COLO829 (cell line): Measurements from ENCODE around the gene ADARB2.

Experiments
- DNase-seq: peaks from one replicate; pipeline ENCODE4 v3.0.0; 2012; ENCODE audit warnings: low spot score

Gene ADARB2

DNA sequence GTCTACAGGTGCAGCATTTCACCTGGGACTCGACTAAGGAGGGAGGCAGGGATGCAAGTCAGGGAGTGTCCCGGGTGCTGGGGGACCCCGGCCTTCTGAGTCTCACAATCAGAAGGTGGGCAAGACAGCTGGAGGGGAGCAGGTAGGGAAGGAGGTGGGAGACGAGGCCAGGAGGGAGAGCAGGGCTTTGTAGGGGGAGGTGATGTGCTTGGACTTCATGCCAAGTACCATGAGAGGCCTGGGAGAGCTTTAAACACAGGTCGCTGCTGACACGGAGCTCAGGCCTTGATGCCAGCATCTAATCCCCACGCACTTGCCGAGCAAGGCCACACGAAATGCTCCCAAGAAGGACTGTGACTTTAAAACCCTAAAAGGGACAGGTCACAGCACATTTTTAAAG lies 244.7 kb downstream of the ADARB2 start:
- no peak for DNase-seq

DNA sequence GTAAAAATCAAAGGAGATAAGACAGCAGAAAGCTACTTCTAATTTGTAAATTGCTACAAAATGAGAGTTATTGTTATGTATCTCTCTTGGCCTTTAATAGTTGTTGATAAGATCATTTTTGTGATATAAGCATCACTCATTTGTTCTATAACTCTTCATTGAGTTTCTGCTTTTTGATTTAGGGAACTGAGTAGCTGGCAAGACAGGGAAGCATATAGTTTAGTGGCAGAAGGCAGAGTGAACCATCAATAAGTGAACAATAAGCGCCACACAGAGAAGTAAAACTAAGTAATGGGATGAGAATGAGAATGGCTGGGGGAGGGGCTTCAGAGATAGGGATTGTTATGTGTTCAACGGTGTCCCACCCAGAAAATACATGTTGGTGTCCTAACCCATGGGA lies 245.4 kb downstream of the ADARB2 start:
- no peak for DNase-seq

DNA sequence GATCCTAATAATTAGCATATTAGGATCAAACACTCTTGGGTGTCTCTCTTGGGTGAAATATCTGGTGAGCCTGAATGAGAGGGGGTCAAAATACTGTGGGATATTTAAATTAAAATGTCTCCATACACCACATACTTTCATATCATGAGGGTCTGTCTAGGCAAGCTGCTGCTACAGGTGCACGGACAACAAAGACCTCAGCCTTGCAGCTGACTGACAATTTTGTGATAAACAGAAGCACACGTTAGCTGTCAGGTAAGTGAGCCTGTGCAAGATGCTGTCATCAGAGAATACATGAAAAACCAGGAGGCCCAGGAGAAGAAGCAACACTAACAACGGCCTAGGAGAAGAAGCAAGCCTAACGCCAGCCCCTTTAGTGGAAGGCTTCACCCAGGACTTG lies 247.5 kb downstream of the ADARB2 start:
- DNase-seq = no peak

DNA sequence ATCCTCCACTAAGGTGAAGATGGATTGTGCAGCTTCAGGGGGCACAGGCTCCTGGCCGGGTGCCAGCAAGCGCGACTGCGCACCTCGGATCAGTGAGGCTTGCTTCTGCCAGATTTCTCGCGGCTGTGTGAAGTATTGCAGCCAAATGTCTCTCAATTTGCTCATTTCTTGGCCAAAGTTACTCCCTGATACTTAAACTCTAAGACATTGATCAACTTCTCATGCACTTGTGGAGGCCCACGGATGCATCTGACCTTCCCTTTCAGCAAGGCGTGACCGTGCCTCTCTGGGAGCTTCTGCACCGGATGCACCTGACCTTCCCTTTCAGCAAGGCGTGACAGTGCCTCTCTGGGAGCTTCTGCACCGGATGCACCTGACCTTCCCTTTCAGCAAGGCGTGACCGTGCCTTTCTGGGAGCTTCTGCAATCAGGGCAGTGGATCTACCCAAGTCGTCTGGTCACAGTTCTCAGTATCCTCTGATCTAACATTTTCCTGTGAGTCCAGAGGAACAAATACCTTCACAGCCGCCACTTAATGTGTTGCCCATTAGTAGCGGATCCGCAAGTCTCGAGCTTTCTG lies 248.3 kb downstream of the ADARB2 start:
- DNase-seq = no peak

DNA sequence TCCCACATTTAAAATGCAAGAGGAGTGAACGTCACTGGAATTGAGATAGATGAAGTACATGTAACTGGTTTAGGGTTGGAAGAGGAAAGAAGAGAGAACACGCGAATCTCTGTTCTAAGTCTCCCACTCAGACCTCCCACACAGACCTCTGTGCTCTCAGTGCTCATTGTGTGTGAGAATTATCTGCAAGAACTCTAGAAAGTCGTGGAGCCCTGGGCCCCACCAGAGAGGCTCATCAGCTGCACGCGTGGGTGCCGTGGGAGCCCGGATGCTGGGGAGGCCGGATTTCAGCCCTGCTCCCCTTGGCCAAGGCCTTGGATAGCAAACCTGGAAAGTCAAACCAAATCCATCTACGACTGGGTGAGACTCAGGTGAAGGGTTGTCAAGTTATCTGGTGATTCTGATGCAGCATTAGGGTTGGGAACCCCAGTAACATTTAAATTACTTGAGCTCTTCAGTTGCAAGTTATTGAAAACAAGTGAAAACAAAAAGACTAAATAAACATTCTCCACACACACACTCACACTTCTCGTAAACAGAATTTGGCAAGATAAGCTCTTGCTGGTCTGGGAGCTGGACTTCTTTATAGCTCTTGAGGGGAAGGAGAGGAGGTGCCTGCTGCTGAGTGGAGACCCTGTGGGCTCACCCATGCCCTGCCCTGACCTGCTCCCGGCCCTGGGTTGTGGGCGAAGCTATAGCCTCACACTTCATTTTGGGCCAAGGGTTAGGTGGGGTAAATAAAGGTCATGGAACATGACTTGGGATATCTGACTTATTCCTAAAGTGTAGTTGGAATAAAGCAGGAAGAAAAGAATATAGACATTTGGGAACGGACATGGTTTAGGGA lies 250.3 kb downstream of the ADARB2 start:
- no peak for DNase-seq

DNA sequence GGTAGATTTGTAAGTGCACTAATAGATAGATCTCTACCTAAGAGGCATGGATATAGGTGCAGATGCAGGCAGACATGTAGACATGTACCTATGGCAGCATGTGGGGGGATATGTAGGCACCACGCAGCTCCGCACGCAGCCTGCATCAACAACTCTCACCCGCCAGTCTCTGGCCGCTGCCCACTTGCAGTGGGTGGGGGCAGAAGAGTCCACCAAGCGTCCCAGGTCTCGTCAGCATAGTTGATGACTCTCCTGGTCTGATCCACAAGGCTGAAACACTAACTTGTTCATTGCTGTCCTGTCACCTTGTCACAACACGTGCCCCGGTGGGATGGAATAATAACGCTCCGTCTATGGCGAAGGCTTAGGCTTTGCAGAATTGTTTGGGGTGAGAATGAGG lies 252.0 kb downstream of the ADARB2 start:
- DNase-seq = no peak

DNA sequence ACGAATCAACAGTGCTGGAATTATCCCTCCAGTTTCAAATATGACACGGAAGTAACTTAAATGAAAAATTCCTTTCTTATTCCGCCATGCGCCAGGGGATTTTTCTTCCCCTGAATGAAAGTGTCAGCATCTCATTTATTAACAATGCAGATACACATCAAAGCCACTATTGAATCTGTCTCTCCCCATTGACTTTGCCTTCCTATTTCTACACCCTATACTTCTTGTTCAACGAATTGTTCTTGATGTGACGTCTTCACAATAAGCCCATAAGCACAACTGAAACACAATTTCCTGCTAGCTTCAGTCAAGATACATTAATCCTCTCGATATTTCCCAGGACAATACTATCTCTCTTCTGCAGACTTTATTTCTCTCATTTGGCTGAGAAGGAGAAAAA lies 253.5 kb downstream of the ADARB2 start:
- no peak for DNase-seq

DNA sequence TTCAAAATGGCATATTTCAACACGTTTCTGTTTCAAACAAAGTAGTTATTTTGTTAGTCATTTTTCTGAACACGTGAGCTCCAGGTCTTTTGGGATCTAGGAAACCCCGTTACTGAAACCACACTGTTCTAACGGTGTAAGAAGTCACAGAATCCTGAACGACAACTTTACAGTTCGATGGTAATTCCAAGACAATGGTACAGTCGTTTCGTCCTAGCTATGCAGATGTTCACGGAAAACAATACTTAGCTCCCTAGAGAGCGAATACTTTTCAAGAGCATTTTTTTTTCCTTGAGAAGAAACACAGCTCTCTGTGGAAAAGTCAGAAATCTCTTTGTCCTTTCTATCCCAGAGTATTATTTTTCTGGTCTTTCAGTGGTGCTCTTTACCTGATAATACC lies 254.1 kb downstream of the ADARB2 start:
- no peak for DNase-seq

DNA sequence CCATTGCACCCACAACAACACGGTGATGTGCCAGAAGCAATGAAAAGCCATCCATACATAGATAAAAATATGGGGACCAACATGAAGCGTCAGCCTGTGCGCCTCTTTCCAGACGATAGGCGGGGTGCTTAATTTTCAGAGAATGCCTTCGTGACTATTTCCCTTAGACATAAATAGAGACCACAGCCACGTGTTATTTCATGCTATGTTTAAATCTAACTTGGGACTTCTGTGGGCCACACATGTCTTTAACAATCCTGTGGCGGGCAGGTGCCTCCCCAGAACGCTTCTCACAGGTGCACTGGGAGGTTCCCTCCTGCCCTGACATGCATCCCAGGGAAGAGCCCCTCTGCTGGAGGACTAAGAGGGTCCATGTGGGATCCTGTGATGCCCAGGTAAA lies 259.7 kb downstream of the ADARB2 start:
- DNase-seq = no peak

DNA sequence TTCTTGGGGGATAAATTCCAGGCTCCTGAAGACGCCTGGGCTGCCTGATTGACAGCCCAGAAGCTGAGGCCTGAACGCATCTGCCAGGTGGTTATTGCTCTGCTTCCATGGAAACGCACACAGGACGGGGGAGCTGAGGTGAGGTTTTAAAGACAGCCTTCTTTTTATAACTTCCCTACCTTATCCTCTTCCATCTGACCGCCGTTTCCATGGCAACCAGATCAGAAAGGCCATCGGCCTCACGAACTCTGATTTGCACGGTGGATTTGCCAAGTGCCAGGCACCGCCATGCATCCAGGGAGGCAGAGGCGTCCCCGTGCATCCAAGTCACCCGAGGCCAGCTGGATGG lies 260.9 kb downstream of the ADARB2 start:
- no peak for DNase-seq

DNA sequence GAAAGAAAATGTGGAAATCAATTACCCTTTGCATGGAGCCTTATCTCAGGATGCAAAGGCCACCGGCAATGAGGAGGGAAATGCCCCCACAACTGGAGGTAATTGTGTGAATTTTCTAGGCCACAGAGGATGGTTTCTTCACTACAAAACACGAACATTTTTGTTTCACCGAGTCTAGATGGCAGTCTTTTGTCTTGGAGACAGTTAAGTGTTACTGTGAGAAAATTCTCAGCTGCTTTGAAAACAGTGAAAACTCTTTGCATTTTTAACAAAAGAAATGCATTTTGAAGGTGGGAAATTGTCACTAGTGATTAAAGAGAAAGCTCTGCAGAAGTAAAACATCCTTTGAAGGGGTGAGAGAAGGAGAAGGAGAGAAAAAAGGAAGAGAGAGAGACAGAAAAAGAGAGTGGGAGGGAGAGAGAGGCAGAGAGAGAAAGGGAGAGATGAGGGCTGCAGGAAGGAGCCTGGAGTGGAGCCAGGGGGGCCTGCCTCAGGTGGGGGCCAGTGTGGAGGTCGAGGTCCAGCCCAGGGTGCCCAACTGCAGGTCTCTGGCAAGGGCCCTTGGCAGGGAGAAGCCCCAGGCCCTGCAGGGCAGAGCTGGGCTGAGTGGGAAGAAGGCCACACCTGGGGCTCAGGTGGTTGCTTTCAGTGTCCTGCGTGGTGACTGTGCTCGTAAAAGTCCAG lies 261.4 kb downstream of the ADARB2 start:
- DNase-seq = no peak

DNA sequence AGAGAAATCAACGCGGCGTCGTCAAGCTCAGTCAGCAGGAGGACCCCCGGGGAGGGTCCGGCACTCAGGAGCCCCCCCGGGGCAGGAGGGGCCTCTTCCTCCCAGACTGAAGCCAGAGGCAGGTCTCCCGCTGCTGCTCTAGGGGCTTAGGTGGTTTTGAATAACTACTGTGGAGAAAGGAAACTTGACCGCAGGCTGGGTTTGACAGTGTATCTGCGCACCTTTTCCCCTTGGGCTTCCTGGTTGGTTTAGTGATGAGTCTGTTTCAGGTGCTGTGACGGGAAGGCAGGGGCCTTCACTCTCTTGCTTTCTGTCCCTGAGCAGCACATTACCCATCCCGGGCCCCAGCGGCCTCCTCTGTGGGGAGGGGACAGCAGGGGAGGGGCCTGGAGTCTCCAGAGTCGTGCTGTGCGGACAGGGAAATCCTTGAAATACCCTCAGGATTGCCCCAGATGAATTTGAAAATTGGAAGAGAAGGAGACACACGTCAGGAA lies 262.2 kb downstream of the ADARB2 start:
- DNase-seq = no peak

DNA sequence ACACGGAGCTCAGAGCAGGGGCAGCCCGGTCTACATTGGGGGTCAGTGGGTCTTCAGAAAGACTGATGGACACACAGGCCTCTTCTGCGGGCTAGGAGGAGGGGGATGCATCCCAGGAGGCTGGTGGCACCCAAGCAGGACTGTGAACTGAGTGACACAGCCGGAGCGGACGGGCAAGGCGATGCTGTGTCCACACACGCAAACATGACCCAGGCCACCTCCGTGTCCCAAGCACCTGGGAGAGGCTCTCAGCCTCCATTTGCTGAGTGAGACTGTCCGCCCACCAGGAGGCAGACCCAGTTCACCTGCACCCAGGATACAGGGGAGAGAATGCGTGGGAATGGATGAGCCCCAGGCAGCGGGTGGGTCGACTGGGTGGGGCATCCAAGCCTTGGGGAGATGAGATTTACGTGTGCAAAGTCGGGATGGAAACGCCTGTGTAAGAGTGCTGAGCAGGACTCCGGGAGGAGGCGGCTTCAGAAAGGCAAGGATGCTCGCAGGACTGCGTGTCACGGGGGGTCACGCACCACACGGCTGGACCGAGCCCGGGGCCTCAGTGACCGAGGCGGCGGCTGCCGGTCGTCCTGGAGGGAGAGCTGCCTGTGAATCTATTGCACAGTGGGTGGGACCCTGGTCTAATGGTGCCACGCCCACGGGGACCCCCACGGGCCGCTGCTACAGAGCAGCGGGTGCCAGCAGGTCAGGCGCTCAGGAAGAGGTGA lies 262.8 kb downstream of the ADARB2 start:
- DNase-seq = no peak

DNA sequence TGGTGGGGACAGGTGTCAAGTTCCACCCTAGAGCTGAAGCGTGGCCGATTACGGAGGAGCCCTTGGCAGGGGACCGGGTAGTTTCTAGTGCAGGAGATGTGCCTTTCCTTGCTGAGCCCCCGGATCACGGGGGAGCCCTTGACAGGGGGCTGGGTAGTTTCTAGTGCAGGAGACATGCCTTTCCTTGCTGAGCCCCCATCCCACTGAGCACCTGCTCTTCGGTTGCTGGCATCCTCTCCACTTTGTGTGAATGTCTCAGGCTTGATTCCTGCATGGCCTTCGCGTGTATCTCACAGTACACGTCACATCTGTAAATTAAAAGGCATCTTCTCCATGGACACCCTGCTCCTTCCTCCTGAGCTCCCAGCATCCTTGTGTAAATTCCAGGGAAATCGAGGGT lies 263.5 kb downstream of the ADARB2 start:
- DNase-seq = no peak

DNA sequence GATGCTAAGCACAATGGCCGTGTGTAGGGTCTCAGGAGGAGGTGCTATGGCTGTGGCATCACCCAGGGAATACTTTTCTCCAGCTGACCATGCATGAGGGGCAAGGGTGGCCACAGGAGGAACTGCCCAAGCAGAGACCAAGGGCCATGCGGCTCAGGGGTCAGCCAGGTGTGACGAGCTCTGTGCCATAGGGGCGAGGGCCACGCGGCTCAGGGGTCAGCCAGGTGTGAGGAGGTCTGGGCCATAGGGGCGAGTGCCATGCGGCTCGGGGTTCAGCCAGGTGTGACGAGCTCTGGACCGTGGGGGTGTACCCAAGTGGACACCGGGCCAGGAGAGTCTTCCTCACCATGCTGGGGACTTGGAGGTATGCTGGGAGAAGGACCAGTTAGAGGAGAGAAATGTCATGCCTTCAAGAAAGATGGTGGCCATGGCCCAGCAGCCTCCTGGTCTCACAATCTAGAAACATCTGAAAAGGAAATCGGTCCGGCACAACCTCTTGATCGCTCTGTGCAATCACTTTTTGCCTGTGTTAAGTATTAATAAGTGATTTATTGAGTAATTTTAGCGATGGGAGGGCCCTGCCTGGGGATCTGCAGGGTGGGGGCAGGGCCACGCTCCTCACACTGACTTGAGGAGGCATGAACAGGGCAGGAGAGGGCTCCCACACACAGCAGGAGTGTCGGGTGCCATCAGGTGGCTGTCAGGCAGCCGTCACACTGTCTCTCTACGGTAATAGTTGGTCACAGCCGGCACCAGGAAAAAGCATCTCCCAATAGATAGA lies 265.0 kb downstream of the ADARB2 start:
- no peak for DNase-seq

DNA sequence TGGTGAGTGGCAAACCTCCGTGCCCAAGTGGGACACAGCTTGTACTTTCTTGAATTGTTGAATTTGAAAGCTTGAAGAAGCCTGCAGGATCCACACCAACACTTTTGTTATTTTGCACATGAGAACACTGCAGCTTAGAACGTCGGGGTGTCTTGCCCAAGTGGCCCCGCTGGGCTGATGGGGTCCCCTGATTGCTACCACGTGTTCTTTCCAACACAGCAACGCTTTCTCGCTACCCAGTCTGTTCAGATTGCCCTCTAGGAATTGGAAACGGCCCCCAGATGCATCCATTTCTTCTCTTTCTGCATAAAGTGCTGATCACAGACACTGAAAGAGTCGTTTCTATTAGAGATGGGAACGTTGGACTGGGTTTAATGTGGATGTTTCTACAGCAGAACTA lies 268.5 kb downstream of the ADARB2 start:
- no peak for DNase-seq

DNA sequence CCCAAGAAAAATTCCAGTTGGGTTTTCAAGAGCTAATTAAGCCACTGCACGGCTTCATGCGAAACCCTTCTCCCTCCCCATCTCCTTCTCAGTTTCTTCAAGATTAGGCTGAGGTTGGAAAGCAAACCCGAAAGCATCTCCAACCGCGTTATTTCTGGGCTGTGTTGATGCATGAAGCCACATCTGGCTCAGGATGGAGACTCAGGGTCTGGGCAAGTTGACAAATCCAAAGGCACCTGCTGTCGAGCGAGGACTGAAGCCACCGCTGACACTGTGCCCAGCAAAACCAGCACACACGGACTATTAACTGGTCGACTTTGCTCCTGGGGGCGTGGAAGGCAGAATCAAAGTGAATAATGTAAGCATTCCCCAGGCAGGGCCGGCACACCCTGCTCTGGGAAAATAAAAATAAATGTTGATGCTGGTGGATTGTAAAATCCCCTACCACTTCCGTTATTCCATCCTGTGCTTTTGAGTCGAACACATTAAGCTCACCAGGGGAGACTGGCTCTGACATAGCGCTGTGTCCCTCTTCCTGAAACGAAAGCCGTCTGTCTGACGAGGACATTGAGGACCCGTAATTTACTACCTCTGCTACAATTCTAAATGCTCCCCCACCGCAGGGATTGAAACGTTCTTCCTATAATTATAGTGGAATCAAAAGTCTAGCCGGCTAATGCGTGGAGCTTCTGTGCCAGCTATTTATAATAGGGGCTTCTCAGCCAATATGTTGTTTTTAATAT lies 269.8 kb downstream of the ADARB2 start:
- DNase-seq = no peak

DNA sequence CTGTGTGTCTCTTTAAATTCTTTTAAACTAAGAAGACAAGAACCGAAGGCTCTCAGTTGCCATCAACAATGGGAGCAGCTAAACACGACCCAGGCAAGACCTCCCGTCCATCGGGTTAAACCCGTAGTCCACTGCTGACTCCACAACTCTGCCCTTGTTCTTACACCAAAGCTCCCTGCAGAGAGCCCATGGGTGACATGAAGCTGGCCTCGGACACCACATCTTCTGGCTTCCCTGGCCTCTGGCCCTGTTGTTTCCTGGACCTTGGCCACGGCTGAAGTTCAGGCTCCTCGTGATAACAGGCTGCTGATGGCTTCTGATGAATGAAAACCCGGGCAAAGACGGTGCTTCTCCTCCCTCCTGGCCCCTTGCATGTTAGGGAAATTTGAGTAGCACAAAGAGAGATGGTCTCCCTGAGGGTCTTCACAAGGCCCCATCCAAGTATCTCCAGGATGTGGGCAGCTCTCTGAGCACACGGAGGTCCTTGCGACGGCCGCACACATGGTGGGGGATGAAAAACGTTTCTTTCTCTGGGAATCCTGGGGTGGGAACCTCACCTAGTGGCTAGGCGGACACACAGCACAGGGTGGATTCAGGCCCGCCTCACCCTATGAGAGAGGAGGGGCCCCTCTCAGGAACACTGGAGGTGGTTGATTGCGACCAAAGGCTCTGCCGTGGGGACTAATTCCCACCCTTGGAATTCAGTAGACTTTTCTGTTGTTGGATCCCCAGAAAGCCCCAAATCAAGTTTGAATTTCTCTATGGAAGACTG lies 271.1 kb downstream of the ADARB2 start:
- DNase-seq = no peak

DNA sequence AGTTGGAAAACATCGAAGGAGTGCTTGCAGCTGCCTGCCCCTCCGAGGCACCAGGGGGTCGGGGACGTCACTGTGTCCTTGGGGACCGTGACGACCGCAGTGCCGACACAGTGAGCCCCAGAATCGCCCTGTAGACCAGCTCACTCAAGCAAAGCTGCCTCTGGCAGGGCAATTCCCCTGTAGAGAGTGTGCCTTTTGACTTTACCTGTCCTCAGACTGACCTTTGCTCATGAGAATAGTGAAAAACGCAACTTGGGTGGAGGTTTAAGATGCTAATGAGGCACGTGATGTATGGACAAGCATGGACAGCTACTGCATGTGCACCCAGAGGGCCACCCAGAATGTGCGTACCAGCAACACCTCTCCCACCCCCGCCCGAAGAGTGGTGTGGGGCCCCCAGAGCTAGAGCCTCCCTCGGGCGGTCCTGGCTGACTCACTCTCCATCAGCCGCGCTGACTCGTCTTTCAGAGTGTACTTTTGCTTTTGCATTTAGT lies 271.9 kb downstream of the ADARB2 start:
- DNase-seq = peak; percentile 8

DNA sequence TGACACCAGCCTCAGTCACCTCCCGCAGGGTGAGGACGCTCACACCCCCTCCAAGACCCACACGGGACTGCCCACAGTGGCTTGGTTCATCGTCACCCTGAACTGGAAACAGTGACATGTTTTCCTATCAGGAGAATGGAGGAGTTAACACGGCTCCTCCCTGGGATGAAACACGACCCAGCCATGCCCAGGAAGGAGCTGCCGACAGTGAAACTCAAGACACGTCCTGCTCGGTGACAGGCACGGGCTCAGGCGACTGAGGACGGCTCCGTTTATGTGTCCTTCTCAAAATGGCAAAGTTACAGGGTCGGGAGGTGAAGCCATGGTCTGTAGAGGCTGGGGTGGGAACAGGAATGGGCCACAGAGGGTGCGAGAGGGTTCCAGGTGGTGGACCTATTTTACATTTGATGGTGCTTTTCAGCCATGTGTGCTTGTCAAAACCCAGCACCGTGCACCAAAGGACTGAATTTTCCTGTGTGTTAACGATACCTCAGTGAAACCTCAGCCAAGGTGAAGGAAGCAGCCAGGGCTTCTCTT lies 272.4 kb downstream of the ADARB2 start:
- DNase-seq = no peak
